HG03135 (cell line): ENCODE data around the gene IGF2BP2.
"Not testable (repeated sequence)": the region's sequence is repeated elsewhere in the genome, so short reads cannot be mapped to it uniquely, and the experiment has no call there.

Source experiments
- ATAC-seq: cut with Tn5 transposase; IDR thresholded peaks from one replicate; pipeline ENCODE4 v1.9.1; 2021; ENCODE audit warnings: mild to moderate bottlenecking, moderate library complexity; ENCODE audit not compliant: unreplicated experiment

The IGF2BP2 gene

GRCh38 chr3:185838417-185838989, 13.7 kb upstream of the IGF2BP2 start:
- not testable (repeated sequence) for ATAC-seq

- ATAC-seq = no peak
These were observed 12.6 kb upstream of the IGF2BP2 start for GRCh38 chr3:185837414-185837813.

GRCh38 chr3:185831990-185832389, 7.1 kb upstream of the IGF2BP2 start:
- ATAC-seq = no peak

- no peak for ATAC-seq
These were observed 6.4 kb upstream of the IGF2BP2 start for GRCh38 chr3:185831195-185831594.

- no peak for ATAC-seq
These were observed 5.4 kb upstream of the IGF2BP2 start for GRCh38 chr3:185830018-185830797.

GRCh38 chr3:185828755-185829154, 3.9 kb upstream of the IGF2BP2 start:
- no peak for ATAC-seq

GRCh38 chr3:185827595-185828344, 2.9 kb upstream of the IGF2BP2 start:
- no peak for ATAC-seq

- ATAC-seq = no peak
These were observed 1.0 kb upstream of the IGF2BP2 start for GRCh38 chr3:185825639-185826481.

- no peak for ATAC-seq
These were observed 514 bp downstream of the IGF2BP2 start for GRCh38 chr3:185824051-185825005.

- no peak for ATAC-seq
These were observed 1.5 kb downstream of the IGF2BP2 start for GRCh38 chr3:185823078-185824044.

- ATAC-seq = no peak
These were observed 2.4 kb downstream of the IGF2BP2 start for GRCh38 chr3:185822221-185823000.

- ATAC-seq = no peak
These were observed 3.7 kb downstream of the IGF2BP2 start for GRCh38 chr3:185820973-185821758.

- no peak for ATAC-seq
These were observed 6.5 kb downstream of the IGF2BP2 start for GRCh38 chr3:185818267-185818875.

GRCh38 chr3:185815391-185816282, 9.2 kb downstream of the IGF2BP2 start:
- ATAC-seq = no peak

- ATAC-seq = no peak
These were observed 11.1 kb downstream of the IGF2BP2 start for GRCh38 chr3:185813691-185814215.
